ENCODE measurements around the gene PRADC1.

- TF ChIP-seq CTCF (conservative IDR thresholded peaks at IDR 0.05; ENCODE audit: low read depth in 2 of 2) (no peak), POLR2AphosphoS5 (IDR thresholded peaks at IDR 0.05; ENCODE audit: low read depth) (no peak), EZH2 (IDR thresholded peaks at IDR 0.05; ENCODE audit: low read depth, unreplicated experiment) (no peak), ZNF114 (CRISPR knock-in tag; IDR thresholded peaks at IDR 0.05) (no peak), REST (IDR thresholded peaks at IDR 0.05; ENCODE audit: unreplicated experiment) (no peak), CREB1 (CRISPR knock-in tag; IDR thresholded peaks at IDR 0.05; ENCODE audit: low read depth) (no peak)
Observed at GRCh38 chr2:73259276-73259675, 26.2 kb upstream of the PRADC1 start.

All from GM23338 (cell line).